Measurements from ENCODE around the gene FAM168B.
"Not testable (repeated sequence)": the region's sequence is repeated elsewhere in the genome, so short reads cannot be mapped to it uniquely, and the experiment has no call there.

The FAM168B gene, protein sequence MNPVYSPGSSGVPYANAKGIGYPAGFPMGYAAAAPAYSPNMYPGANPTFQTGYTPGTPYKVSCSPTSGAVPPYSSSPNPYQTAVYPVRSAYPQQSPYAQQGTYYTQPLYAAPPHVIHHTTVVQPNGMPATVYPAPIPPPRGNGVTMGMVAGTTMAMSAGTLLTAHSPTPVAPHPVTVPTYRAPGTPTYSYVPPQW

GRCh38 chr2:131093006-131093695 is at the start of gene FAM168B:
Gene FAM168B (minus strand): TSS chr2:131093460. CDS start chr2:131082646, 10,814 bp downstream.
- peak; percentile 97 for DNase-seq

- DNase-seq: no peak
Measured at GRCh38 chr2:131142849-131143248, 49.6 kb upstream of the FAM168B start.

- DNase-seq: no peak
Measured at GRCh38 chr2:131140581-131140980, 47.3 kb upstream of the FAM168B start.

DNA sequence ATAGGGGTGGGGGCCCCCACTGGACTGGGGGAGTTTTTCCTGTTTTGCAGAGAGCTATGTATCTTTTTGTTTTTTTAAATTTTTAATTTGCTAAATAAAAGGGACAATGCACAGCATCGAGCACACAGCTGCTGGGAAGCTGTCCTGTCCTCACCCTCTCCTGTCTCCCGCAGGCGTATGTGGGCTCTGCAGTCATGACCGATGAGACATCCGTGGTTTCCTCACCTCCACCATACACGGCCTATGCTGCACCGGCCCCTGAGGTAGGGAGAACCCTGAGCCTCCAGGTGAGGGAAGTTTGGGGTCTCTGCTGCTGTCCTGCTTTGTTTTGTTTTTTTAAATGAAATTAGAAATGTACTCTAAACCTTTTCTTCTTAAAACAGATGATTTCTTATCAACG is 39.5 kb upstream of the FAM168B start:
- DNase-seq: no peak

GRCh38 chr2:131130298-131130596 is 37.0 kb upstream of the FAM168B start:
- DNase-seq: no peak

DNA sequence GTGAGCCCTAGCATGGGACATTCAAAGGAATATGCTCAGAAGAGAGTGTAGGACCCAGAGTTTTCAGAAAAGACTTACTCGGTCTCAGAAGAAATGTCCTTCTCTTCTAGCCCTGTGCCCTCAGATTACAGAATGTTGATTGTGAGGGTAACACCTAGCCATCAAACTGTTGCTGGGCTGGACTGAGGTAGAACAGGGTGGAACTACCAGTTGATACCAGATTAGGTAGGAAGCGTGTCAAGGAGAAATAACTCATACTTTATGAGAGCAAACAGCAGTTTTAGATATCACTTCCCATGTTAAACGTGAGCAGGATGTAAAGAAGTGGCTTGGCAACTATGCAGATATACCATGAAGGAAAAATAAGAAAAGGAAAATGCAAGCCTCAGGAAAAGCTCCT is 34.7 kb upstream of the FAM168B start:
- no peak for DNase-seq

- DNase-seq: no peak
Measured at GRCh38 chr2:131127076-131127475, 33.8 kb upstream of the FAM168B start.

GRCh38 chr2:131126436-131126835 is 33.2 kb upstream of the FAM168B start:
- DNase-seq: no peak

- no peak for DNase-seq
Measured at GRCh38 chr2:131125195-131125757, 32.0 kb upstream of the FAM168B start.

- DNase-seq: no peak
Measured at GRCh38 chr2:131123192-131123591, 29.9 kb upstream of the FAM168B start.

GRCh38 chr2:131122496-131122895 is 29.2 kb upstream of the FAM168B start:
- DNase-seq: no peak

GRCh38 chr2:131121464-131121863 is 28.2 kb upstream of the FAM168B start:
- DNase-seq: no peak

DNA sequence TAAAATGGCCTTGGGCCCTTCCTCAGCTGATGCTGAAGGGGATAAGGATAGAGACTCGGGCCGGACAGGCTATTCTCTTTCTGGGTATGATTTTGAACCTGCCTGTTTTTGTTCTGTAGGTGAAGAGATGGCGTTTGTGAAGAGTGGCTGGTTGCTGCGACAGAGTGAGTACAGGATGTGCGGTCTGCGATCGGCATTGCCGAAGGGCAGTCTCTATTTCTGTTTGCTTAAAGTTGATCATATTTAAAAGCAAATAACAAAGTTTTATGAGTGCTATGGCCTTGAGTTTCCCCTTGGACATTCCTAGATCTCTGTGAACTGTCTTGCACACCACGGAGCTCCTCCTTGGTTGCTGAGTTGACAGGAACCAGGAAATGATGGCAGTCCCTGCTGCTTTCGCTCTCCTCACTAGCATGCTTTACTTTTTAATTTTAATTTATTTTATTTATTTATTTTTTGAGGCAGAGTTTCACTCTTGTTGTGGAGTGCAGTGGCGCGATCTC is 27.6 kb upstream of the FAM168B start:
- no peak for DNase-seq

DNA sequence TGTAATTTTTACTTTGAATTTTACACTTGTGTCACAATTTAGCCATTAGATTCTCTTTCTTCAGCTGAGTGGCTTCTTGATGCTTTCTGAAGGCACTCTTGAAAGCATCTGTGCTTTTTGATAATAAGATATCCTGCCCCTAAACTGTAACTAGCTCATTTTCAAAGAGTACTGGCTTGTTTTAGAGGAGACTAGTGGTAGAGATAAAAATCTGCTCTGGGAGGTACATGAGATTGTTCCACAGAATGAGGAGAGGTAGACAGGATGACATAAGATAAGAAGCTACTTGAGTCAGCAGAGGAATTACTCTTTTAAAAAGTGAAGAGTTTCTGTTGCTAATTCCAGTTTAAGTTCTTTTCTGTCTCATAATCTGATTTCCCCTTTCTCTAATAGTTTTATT is 22.5 kb upstream of the FAM168B start:
- no peak for DNase-seq

DNA sequence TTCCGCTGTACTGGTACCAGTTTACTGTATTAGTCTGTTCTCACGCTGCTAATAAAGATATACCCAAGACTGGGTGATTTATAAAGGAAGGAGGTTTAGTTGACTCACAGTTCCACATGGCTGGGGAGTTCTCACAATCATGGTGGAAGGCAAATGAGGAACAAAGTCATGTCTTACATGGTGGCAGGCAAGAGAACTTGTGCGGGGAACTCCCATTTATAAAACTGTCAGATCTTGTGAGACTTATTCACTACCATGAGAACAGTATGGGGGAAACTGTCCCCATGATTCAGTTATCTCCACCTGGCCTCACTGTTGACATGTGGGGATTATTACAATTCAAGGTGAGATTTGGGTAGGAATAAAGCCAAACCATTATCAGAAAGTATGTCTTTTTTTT is 21.7 kb upstream of the FAM168B start:
- DNase-seq: not testable (repeated sequence)

DNA sequence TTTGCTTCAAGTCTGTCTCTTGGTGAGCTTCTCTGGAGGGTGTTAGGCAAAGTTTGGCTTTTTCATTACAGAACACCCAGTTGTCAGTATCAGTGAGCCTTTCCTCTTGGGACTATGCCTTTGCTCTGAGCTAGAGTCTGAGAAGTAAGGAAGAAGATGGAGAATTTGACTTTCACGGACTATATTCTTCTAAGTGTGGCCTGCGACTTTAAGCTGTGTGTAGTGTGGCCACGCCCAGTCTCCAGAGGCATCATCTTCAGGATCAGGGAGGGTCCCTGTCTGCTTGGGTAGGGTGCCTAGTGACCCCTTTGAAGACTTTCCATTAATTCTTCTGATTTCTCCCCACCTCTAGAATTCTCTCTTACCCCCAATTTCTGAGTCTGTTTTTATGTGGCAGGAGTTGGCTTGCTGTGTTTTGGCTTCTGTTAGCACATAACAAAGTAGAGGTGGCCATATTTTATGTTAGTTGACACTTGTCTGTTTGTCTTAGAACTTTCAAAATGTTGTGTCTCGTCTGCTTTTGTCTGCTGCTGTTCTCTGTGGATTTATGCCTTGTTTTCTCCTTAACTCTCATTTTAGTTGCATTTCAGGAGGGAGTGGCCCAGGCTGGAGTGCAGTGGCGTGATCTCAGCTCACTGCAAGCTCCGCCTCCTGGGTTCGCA is 20.4 kb upstream of the FAM168B start:
- no peak for DNase-seq

DNA sequence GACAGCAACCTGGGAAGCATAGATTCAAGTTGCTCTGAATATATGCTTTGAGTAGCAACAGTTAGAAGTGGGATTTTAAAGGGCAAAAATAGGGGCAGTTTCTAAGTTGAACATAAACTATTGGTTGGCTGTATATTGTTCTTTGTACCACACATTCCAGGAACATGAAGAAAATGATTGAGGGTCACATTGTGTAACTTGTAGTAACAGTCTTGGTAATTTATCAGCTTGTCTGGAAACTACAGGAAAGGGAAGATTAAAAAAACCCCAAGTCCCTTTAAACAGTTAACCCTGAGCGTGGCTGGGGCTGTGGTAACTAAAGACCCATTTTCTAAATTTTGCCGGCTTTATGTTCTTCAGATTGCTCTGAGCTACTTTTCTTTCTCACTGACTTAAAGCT is 19.3 kb upstream of the FAM168B start:
- DNase-seq: no peak

- peak; percentile 24 for DNase-seq
Measured at GRCh38 chr2:131105950-131106801, 12.9 kb upstream of the FAM168B start.

GRCh38 chr2:131105156-131105949 is 12.1 kb upstream of the FAM168B start, which contains the start of gene PLEKHB2:
Gene PLEKHB2 (plus strand): TSS chr2:131105336. CDS start chr2:131120942, 15,606 bp downstream.
- peak; percentile 96 for DNase-seq

DNA sequence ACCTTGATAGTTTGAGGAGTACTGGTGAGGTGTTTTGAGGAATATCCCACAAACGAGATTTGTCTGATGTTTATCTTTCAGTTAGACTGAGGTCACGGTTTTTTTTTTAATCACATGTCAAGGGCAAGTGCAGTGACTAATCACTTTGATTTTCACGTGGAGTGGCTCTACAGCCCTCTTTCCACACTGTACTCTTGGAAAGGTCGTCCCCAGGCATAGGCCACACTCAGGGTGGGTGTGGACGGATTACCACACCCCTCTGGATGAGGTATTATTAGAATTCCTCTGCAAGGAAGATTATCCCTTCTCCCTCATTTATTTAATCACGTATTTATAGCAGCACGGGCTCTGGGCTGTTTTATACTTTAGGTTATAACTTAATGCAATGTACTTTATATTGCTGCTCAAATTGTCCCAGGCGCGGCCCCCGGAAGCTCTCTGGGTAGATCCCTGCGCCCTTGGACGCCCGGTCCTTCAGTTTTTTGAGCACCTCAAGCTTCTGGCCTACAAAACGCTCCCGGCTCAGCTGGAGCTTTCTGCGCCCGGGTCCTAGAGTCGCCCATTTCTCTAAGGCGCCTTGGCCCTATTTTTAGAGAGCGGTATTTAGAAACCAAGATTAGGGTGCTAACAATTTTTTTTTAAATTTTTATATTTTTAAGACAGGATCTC is 11.4 kb upstream of the FAM168B start:
- DNase-seq: no peak

DNA sequence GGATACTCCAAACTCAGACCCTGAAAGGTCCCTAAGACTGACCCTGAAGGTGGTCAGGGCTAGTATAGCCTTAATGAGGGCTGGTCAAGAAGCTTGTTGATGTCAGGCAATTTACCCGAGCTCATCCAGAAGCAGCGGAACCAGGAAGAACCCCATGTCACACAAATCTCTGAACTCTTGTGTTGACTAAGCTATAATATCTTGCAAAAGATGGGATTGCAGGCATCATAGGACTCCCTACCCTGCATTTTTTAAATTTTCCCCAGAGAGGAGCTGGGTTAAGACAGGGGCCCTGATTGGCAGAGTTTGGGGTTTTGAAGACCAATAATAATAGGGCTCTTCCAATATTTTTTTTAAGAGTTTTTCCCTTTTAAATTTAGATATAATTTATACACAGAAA is 9.9 kb upstream of the FAM168B start:
- DNase-seq: no peak
